ENCODE measurements around the gene PIBF1. TPM values are rescaled to one million over a fixed set of nuclear protein-coding genes. Genes with fewer than 3 reads are reported as not detected.
"Not testable (repeated sequence)": the region's sequence is repeated elsewhere in the genome, so short reads cannot be mapped to it uniquely, and the experiment has no call there.

The PIBF1 gene
- total and polyA plus RNA-seq, 10 of the 15 experiments (the other 5 are each of a cell fraction or from before 2014, with no cell fraction given) = 6.4 to 24.5 (median 11.1) TPM

DNA sequence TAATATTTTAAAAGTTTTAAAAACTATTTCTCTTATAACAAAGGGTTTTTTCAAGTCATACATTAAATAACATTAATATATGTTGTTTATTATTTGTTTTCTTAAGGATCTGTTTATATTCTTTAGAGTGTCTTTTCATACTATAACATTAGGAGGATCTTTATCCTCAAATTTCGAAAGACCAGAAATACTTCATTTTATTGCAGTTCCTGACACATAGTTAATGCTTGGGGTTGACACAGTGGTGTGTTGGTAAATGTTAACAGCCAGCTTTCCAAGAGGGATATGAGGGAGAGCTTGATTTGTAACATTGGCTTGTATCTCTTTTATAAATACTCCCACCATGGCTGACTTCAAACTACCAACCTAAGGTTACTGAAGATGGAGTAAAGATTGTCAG is 150.3 kb downstream of the PIBF1 start (continued):
- TF ChIP-seq PRDM15 (CRISPR knock-in tag; IDR thresholded peaks at IDR 0.05) (no peak), SPI1 (IDR thresholded peaks at IDR 0.05; ENCODE audit: borderline replicate concordance, insufficient read depth, low read depth, low read length) (no peak), SMAD1 (IDR thresholded peaks at IDR 0.05; ENCODE audit: low read depth, partially characterized antibody) (no peak)
- TF ChIP-seq, protein P1, sequence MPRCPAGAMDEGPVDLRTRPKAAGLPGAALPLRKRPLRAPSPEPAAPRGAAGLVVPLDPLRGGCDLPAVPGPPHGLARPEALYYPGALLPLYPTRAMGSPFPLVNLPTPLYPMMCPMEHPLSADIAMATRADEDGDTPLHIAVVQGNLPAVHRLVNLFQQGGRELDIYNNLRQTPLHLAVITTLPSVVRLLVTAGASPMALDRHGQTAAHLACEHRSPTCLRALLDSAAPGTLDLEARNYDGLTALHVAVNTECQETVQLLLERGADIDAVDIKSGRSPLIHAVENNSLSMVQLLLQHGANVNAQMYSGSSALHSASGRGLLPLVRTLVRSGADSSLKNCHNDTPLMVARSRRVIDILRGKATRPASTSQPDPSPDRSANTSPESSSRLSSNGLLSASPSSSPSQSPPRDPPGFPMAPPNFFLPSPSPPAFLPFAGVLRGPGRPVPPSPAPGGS (IDR thresholded peaks at IDR 0.05; ENCODE audit: borderline replicate concordance, insufficient read depth, low read depth, low read length, poor library complexity, severe bottlenecking) = no peak

DNA sequence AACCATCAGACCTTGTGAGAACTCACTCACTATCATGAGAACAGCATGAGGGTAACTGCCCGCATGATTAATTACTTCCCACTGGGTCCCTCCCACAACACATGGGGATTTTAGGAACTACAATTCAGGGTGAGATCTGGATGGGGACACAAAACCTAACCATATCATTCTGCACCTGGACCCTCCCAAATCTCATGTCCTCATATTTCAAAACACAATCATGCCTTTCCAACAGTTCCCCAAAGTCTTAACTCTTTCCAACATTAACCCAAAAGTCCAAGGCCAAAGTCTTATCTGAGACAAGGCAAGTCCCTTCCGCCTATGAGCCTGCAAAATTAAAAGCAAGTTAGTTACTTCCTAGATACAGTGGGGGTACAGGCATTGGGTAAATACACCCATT is 164.3 kb downstream of the PIBF1 start:
- BruUV-seq (replicated peaks); POLR2A ChIA-PET; RAD21 ChIA-PET (ENCODE audit: unreplicated experiment); DNase-seq (ENCODE audit: low read depth, low spot score); H3K4me2 ChIP-seq (ENCODE audit: control insufficient read depth, insufficient read depth); ATAC-seq; H3K27me3 ChIP-seq (replicated peaks in 1 of 2; ENCODE audit: control insufficient read depth in 2 of 2, insufficient read depth in 2 of 2, low read length in 1 of 2); H3K9ac ChIP-seq (ENCODE audit: control insufficient read depth, insufficient read depth, low read length); CTCF ChIA-PET; SMC1A ChIA-PET (ENCODE audit: uncharacterized antibody, unreplicated experiment); H3K36me3 ChIP-seq (ENCODE audit: control insufficient read depth in 2 of 2, insufficient read depth in 2 of 2, low read length in 1 of 2); intact Hi-C loops (cut with micrococcal nuclease; ENCODE audit: unreplicated experiment); H3K27ac ChIP-seq (ENCODE audit: control insufficient read depth, insufficient read depth); FAIRE-seq; H3K79me2 ChIP-seq (ENCODE audit: control insufficient read depth, insufficient read depth, low read length); in situ Hi-C loops (cut with MboI); H3K4me3 ChIP-seq; H4K20me1 ChIP-seq (ENCODE audit: control insufficient read depth, insufficient read depth); H2AFZ ChIP-seq (ENCODE audit: control insufficient read depth, low read depth, low read length); H3K4me1 ChIP-seq (ENCODE audit: control insufficient read depth, insufficient read depth, low read length): not testable (repeated sequence)
- 0 out of 2 replicates have a peak, but pooled peaks have one; percentile 26 for TF ChIP-seq CBX5 (IDR thresholded peaks at IDR 0.05; ENCODE audit: low read depth)
- peaks cover 12% of the 10 kb centered on the region; the same call in 2 of the 3 replicates for H3K9me3 ChIP-seq (replicated peaks; ENCODE audit: control insufficient read depth, insufficient read depth, low read length)
- WGBS (ENCODE audit: insufficient coverage, insufficient replicate concordance, low lambda C conversion rate, missing lambda C conversion rate) = 45% methylated on average over 2 of the region's 2 CpGs

Data from GM12878 (cell line).